ENCODE results near the gene YBX3.

- TF ChIP-seq CTCF (optimal IDR thresholded peaks at IDR 0.05 in 1 of 3, IDR thresholded peaks at IDR 0.05 in 1 of 3, conservative IDR thresholded peaks at IDR 0.05 in 1 of 3; ENCODE audit: extremely low read depth in 1 of 3, insufficient read depth in 2 of 3, low read length in 3 of 3): peak in 1 of 3 experiments; percentile 48
- no peak for TF ChIP-seq EZH2 (IDR thresholded peaks at IDR 0.05; ENCODE audit: low read length)
Observed at GRCh38 chr12:10722502-10722904, 620 bp downstream of the YBX3 start.
